Astrocyte (in vitro differentiated cells and primary cell): ENCODE measurements around the gene CASP2.

Source experiments
- EZH2 ChIP-seq: IDR thresholded peaks from 2 replicates; pipeline ENCODE4 v1.6.1; 2012; ENCODE audit warnings: mild to moderate bottlenecking, low read length, inconsistent platforms; ENCODE audit not compliant: insufficient read depth
- TF ChIP-seq, protein P1 (sequence below): IDR thresholded peaks from 2 replicates; pipeline ENCODE4 v1.5.1; 2011; ENCODE audit warnings: low read depth, mild to moderate bottlenecking, inconsistent platforms, low read length, moderate library complexity; ENCODE audit not compliant: insufficient read depth

DNA sequence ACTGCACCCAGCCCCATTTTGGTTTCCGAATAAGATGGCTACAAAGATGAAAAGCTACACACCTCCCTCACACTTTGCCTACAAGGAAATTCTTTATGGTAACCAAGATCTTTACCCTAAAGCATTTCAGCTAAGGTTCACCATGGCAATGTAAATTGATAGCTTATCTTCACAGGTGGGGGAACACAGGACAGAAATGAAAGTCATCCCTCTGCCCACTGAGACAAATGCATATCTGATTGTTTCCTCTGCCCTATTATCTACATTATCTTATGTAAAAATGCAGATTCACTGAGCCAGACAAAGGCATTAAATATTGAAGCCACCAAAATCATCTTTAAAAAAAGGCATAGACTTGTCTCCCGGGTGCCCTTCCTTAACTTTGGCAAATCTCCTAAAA, 6.6 kb upstream of the CASP2 start:
- TF ChIP-seq, protein P1, sequence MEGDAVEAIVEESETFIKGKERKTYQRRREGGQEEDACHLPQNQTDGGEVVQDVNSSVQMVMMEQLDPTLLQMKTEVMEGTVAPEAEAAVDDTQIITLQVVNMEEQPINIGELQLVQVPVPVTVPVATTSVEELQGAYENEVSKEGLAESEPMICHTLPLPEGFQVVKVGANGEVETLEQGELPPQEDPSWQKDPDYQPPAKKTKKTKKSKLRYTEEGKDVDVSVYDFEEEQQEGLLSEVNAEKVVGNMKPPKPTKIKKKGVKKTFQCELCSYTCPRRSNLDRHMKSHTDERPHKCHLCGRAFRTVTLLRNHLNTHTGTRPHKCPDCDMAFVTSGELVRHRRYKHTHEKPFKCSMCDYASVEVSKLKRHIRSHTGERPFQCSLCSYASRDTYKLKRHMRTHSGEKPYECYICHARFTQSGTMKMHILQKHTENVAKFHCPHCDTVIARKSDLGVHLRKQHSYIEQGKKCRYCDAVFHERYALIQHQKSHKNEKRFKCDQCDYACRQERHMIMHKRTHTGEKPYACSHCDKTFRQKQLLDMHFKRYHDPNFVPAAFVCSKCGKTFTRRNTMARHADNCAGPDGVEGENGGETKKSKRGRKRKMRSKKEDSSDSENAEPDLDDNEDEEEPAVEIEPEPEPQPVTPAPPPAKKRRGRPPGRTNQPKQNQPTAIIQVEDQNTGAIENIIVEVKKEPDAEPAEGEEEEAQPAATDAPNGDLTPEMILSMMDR = no peak
- no peak for TF ChIP-seq EZH2
